GM23338 (cell line): ENCODE results near the gene FBLIM1. TPM values are rescaled to one million over a fixed set of nuclear protein-coding genes. Genes with fewer than 3 reads are reported as not detected.

Experiments
- ATAC-seq: fragments of 200-7000 bp; cut with Tn5 transposase; 3 replicates; pipeline ENCODE4 v1.9.1; 2020
- DNase-seq: peaks from one replicate; pipeline ENCODE4 v3.0.0-alpha.2; 2015; ENCODE audit warnings: low spot score
- H2AFZ ChIP-seq: fragments of 200-600 bp; sonication (generic); 2 replicates; pipeline ENCODE4 v1.8.0; 2016; ENCODE audit warnings: antibody characterized with exemption, mild to moderate bottlenecking, moderate library complexity
- H3F3A ChIP-seq: fragments of 200-600 bp; sonication (generic); replicated peaks from 2 replicates; pipeline ENCODE4 v1.8.0; 2017; ENCODE audit warnings: antibody characterized with exemption, mixed run types, low read depth
- H3K27ac ChIP-seq: fragments of 200-600 bp; sonication (generic); 2 replicates; pipeline ENCODE4 v1.6.1; 2016; ENCODE audit warnings: low read depth
- H3K27me3 ChIP-seq: fragments of 200-600 bp; sonication (generic); 2 replicates; pipeline ENCODE4 v1.8.0; 2016; ENCODE audit warnings: mild to moderate bottlenecking, mixed run types, moderate library complexity; ENCODE audit not compliant: insufficient read depth
- H3K36me3 ChIP-seq: fragments of 200-600 bp; sonication (generic); 2 replicates; pipeline ENCODE4 v1.8.0; 2016; ENCODE audit warnings: mild to moderate bottlenecking; ENCODE audit not compliant: insufficient read depth
- H3K4me1 ChIP-seq: fragments of 200-600 bp; sonication (generic); 2 replicates; pipeline ENCODE4 v1.8.0; 2016; ENCODE audit warnings: mild to moderate bottlenecking, moderate library complexity; ENCODE audit not compliant: insufficient read depth
- H3K4me2 ChIP-seq: fragments of 200-600 bp; sonication (generic); 2 replicates; pipeline ENCODE4 v1.7.1; 2017; ENCODE audit warnings: mixed run types
- H3K4me3 ChIP-seq: fragments of 200-600 bp; sonication (generic); 2 replicates; pipeline ENCODE4 v1.6.1; 2016; ENCODE audit warnings: mixed run types
- H3K79me2 ChIP-seq: fragments of 200-600 bp; sonication (generic); replicated peaks from 2 replicates; pipeline ENCODE4 v1.8.0; 2017; ENCODE audit warnings: mild to moderate bottlenecking; ENCODE audit not compliant: insufficient read depth
- H3K9me2 ChIP-seq: fragments of 200-600 bp; sonication (generic); 2 replicates; pipeline ENCODE4 v1.8.0; 2017; ENCODE audit not compliant: insufficient read depth
- H4K20me1 ChIP-seq: fragments of 200-600 bp; sonication (generic); replicated peaks from 2 replicates; pipeline ENCODE4 v1.8.0; 2017; ENCODE audit warnings: mild to moderate bottlenecking; ENCODE audit not compliant: insufficient read depth
- H3K27ac Mint-ChIP-seq: 2 replicates; pipeline ENCODE4 v1.8.0; 2020; ENCODE audit warnings: inconsistent platforms, mild to moderate bottlenecking, moderate library complexity, mixed read lengths
- H3K27me3 Mint-ChIP-seq: 3 replicates; pipeline ENCODE4 v1.8.0; 2022; ENCODE audit warnings: low read depth, mild to moderate bottlenecking, moderate library complexity, mixed read lengths, inconsistent platforms; ENCODE audit not compliant: insufficient read depth, poor library complexity
- H3K36me3 Mint-ChIP-seq: 3 replicates; pipeline ENCODE4 v1.8.0; 2021; ENCODE audit warnings: low read depth, mild to moderate bottlenecking, inconsistent platforms, moderate library complexity, mixed read lengths
- H3K4me1 Mint-ChIP-seq: 3 replicates; pipeline ENCODE4 v1.8.0; 2020; ENCODE audit warnings: mild to moderate bottlenecking, inconsistent platforms, mixed read lengths
- H3K4me3 Mint-ChIP-seq: 3 replicates; pipeline ENCODE4 v1.8.0; 2021; ENCODE audit warnings: moderate library complexity, mild to moderate bottlenecking, inconsistent platforms, mixed read lengths
- H3K9me3 Mint-ChIP-seq: 3 replicates; pipeline ENCODE4 v1.8.0; 2020; ENCODE audit warnings: moderate library complexity, mild to moderate bottlenecking, inconsistent platforms, mixed read lengths
- CREB1 ChIP-seq: fragments of 250-450 bp; sonication (Bioruptor Pico); IDR thresholded peaks from 2 replicates; pipeline ENCODE4 v1.5.0; 2020; ENCODE audit warnings: low read depth, mild to moderate bottlenecking, moderate library complexity
- EZH2 ChIP-seq: fragments of 200-600 bp; sonication (generic); IDR thresholded peaks from one replicate; pipeline ENCODE4 v1.8.0; 2017; ENCODE audit warnings: antibody characterized with exemption, mild to moderate bottlenecking, low read depth; ENCODE audit not compliant: unreplicated experiment
- EZH2phosphoT487 ChIP-seq: fragments of 200-600 bp; sonication (generic); IDR thresholded peaks from one replicate; pipeline ENCODE4 v1.8.1; 2018; ENCODE audit warnings: antibody characterized with exemption; ENCODE audit not compliant: unreplicated experiment
- JUNB ChIP-seq: IDR thresholded peaks from one replicate; pipeline ENCODE4 v1.6.1; 2016; ENCODE audit warnings: antibody characterized with exemption; ENCODE audit not compliant: unreplicated experiment
- NANOG ChIP-seq: IDR thresholded peaks from 2 replicates; pipeline ENCODE4 v1.6.1; 2016; ENCODE audit warnings: antibody characterized with exemption, borderline replicate concordance
- POLR2AphosphoS5 ChIP-seq: IDR thresholded peaks from 2 replicates; pipeline ENCODE4 v1.6.1; 2016; ENCODE audit warnings: antibody characterized with exemption, low read depth
- STAT1 ChIP-seq: IDR thresholded peaks from one replicate; pipeline ENCODE4 v1.6.1; 2016; ENCODE audit warnings: antibody characterized with exemption; ENCODE audit not compliant: unreplicated experiment
- ZNF114 ChIP-seq: fragments of 250-450 bp; sonication (Bioruptor Pico); IDR thresholded peaks from 2 replicates; pipeline ENCODE4 v1.5.0; 2020; ENCODE audit warnings: mild to moderate bottlenecking, moderate library complexity
- ZNF331 ChIP-seq: fragments of 250-450 bp; sonication (Bioruptor Pico); IDR thresholded peaks from 2 replicates; pipeline ENCODE4 v1.5.0; 2020; ENCODE audit warnings: low read depth, mild to moderate bottlenecking, moderate library complexity
- polyA plus RNA-seq: library from polyadenylated mRNA; unstranded; fragments of >200 nt; fragmentation: Nextera tagmentation; extraction: Ambion mirVana; gene quantifications from 2 replicates; pipeline ENCODE4 v1.2.1, GENCODE V29; 2016
- total RNA-seq: library from RNA; depleted of rRNA; stranded (reverse); fragments of >200 nt; shearing (Covaris generic); gene quantifications from 2 replicates; pipeline ENCODE4 v1.2.3, GENCODE V29; 2014
- TF ChIP-seq, protein P1 (sequence below): fragments of 250-450 bp; sonication (Bioruptor Pico); IDR thresholded peaks from 2 replicates; pipeline ENCODE4 v1.5.0; 2020; ENCODE audit warnings: mild to moderate bottlenecking, moderate library complexity
- TF ChIP-seq, protein P2 (sequence below): IDR thresholded peaks from one replicate; pipeline ENCODE4 v1.6.1; 2018; ENCODE audit warnings: antibody characterized with exemption; ENCODE audit not compliant: unreplicated experiment
- TF ChIP-seq, protein P3 (sequence below): IDR thresholded peaks from 2 replicates; pipeline ENCODE4 v1.6.1; 2016; ENCODE audit warnings: antibody characterized with exemption
- TF ChIP-seq, protein P4 (sequence below), 2 experiments: fragments of 200-600 bp in 1 of 2; sonication (generic) in 1 of 2; conservative IDR thresholded peaks; 2 replicates each; pipeline versions ENCODE4 v1.5.1 to v1.6.1; 2016 to 2017; ENCODE audit warnings: antibody characterized with exemption in 2 of 2, low read depth in 2 of 2, mild to moderate bottlenecking in 2 of 2, moderate library complexity in 1 of 2

FBLIM1 gene
- total and polyA plus RNA-seq, 2 experiments from 2014 or later = 41.7 to 81.7 TPM

DNA sequence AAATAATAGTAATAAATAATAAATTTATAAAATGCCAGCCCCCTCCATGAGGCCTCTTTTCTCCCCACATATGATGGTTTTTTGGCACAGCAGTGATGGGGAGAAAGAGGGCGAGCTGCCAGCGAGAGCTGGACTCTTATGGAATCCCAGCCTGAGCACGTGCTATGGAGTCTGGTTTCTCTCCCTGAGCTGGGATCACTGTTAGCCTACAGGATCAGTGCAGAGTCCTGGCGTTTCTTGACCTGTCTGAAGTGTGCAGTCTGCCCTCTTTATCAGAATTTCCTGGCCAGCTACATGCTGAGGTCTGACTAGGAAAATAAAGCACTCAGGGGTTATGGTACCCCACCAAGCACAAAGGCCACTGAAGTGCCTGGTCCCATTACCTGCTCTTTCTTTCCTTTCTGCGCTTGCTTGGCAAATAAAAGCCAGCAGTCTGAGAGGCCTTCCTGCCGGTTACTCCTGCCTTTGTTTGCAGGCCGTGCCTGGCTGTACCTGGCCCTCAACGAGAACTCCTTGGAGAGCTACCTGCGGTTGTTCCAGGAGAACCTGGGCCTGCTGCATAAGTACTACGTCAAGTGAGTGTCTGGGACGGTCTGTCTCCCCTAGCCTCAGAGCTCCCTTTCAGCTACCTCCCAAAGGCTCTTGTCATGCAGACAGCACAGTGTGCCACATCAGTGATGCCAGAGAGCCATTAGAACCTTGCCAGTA is 41.0 kb upstream of the FBLIM1 start:
- Mint-ChIP-seq H3K4me3 (no peak overlapping the region), H3K27ac (no peak overlapping the region), H3K27me3 (no peaks in the 10 kb centered on the region), H3K36me3 (peaks cover 29% of the 10 kb centered on the region), H3K9me3 (no peaks in the 10 kb centered on the region), H3K4me1 (no peaks in the 10 kb centered on the region)
- Histone ChIP-seq H3K27ac (no peak overlapping the region), H3K4me2 (no peak overlapping the region), H3K4me1 (no peaks in the 10 kb centered on the region), H3K4me3 (no peak overlapping the region), H3K9me2 (no peaks in the 10 kb centered on the region), H2AFZ (no peak overlapping the region), H3K27me3 (no peaks in the 10 kb centered on the region), H3K79me2 (peaks cover 7% of the 10 kb centered on the region; the same call in 1 of the 2 replicates), H3K36me3 (no peaks in the 10 kb centered on the region; the same call in 1 of the 2 replicates), H4K20me1 (peaks cover 6% of the 10 kb centered on the region), H3F3A (0 out of 2 replicates have a peak, but pooled peaks cover 4% of the 10 kb centered on the region)
- TF ChIP-seq, protein P1, sequence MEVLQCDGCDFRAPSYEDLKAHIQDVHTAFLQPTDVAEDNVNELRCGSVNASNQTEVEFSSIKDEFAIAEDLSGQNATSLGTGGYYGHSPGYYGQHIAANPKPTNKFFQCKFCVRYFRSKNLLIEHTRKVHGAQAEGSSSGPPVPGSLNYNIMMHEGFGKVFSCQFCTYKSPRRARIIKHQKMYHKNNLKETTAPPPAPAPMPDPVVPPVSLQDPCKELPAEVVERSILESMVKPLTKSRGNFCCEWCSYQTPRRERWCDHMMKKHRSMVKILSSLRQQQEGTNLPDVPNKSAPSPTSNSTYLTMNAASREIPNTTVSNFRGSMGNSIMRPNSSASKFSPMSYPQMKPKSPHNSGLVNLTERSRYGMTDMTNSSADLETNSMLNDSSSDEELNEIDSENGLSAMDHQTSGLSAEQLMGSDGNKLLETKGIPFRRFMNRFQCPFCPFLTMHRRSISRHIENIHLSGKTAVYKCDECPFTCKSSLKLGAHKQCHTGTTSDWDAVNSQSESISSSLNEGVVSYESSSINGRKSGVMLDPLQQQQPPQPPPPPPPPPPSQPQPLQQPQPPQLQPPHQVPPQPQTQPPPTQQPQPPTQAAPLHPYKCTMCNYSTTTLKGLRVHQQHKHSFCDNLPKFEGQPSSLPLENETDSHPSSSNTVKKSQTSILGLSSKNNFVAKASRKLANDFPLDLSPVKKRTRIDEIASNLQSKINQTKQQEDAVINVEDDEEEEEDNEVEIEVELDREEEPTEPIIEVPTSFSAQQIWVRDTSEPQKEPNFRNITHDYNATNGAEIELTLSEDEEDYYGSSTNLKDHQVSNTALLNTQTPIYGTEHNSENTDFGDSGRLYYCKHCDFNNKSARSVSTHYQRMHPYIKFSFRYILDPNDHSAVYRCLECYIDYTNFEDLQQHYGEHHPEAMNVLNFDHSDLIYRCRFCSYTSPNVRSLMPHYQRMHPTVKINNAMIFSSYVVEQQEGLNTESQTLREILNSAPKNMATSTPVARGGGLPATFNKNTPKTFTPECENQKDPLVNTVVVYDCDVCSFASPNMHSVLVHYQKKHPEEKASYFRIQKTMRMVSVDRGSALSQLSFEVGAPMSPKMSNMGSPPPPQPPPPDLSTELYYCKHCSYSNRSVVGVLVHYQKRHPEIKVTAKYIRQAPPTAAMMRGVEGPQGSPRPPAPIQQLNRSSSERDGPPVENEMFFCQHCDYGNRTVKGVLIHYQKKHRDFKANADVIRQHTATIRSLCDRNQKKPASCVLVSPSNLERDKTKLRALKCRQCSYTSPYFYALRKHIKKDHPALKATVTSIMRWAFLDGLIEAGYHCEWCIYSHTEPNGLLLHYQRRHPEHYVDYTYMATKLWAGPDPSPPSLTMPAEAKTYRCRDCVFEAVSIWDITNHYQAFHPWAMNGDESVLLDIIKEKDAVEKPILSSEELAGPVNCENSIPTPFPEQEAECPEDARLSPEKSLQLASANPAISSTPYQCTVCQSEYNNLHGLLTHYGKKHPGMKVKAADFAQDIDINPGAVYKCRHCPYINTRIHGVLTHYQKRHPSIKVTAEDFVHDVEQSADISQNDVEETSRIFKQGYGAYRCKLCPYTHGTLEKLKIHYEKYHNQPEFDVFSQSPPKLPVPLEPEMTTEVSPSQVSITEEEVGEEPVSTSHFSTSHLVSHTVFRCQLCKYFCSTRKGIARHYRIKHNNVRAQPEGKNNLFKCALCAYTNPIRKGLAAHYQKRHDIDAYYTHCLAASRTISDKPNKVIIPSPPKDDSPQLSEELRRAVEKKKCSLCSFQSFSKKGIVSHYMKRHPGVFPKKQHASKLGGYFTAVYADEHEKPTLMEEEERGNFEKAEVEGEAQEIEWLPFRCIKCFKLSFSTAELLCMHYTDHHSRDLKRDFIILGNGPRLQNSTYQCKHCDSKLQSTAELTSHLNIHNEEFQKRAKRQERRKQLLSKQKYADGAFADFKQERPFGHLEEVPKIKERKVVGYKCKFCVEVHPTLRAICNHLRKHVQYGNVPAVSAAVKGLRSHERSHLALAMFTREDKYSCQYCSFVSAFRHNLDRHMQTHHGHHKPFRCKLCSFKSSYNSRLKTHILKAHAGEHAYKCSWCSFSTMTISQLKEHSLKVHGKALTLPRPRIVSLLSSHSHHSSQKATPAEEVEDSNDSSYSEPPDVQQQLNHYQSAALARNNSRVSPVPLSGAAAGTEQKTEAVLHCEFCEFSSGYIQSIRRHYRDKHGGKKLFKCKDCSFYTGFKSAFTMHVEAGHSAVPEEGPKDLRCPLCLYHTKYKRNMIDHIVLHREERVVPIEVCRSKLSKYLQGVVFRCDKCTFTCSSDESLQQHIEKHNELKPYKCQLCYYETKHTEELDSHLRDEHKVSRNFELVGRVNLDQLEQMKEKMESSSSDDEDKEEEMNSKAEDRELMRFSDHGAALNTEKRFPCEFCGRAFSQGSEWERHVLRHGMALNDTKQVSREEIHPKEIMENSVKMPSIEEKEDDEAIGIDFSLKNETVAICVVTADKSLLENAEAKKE (CRISPR knock-in tag) = no peak
- TF ChIP-seq, protein P2, sequence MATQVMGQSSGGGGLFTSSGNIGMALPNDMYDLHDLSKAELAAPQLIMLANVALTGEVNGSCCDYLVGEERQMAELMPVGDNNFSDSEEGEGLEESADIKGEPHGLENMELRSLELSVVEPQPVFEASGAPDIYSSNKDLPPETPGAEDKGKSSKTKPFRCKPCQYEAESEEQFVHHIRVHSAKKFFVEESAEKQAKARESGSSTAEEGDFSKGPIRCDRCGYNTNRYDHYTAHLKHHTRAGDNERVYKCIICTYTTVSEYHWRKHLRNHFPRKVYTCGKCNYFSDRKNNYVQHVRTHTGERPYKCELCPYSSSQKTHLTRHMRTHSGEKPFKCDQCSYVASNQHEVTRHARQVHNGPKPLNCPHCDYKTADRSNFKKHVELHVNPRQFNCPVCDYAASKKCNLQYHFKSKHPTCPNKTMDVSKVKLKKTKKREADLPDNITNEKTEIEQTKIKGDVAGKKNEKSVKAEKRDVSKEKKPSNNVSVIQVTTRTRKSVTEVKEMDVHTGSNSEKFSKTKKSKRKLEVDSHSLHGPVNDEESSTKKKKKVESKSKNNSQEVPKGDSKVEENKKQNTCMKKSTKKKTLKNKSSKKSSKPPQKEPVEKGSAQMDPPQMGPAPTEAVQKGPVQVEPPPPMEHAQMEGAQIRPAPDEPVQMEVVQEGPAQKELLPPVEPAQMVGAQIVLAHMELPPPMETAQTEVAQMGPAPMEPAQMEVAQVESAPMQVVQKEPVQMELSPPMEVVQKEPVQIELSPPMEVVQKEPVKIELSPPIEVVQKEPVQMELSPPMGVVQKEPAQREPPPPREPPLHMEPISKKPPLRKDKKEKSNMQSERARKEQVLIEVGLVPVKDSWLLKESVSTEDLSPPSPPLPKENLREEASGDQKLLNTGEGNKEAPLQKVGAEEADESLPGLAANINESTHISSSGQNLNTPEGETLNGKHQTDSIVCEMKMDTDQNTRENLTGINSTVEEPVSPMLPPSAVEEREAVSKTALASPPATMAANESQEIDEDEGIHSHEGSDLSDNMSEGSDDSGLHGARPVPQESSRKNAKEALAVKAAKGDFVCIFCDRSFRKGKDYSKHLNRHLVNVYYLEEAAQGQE = no peak
- no peak for TF ChIP-seq ZNF331 (CRISPR knock-in tag)
- TF ChIP-seq EZH2 = no peak
- no peak for TF ChIP-seq JUNB
- TF ChIP-seq ZNF114 = no peak
- TF ChIP-seq NANOG = no peak
- TF ChIP-seq, protein P3, sequence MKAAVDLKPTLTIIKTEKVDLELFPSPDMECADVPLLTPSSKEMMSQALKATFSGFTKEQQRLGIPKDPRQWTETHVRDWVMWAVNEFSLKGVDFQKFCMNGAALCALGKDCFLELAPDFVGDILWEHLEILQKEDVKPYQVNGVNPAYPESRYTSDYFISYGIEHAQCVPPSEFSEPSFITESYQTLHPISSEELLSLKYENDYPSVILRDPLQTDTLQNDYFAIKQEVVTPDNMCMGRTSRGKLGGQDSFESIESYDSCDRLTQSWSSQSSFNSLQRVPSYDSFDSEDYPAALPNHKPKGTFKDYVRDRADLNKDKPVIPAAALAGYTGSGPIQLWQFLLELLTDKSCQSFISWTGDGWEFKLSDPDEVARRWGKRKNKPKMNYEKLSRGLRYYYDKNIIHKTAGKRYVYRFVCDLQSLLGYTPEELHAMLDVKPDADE = no peak
- TF ChIP-seq, protein P4, sequence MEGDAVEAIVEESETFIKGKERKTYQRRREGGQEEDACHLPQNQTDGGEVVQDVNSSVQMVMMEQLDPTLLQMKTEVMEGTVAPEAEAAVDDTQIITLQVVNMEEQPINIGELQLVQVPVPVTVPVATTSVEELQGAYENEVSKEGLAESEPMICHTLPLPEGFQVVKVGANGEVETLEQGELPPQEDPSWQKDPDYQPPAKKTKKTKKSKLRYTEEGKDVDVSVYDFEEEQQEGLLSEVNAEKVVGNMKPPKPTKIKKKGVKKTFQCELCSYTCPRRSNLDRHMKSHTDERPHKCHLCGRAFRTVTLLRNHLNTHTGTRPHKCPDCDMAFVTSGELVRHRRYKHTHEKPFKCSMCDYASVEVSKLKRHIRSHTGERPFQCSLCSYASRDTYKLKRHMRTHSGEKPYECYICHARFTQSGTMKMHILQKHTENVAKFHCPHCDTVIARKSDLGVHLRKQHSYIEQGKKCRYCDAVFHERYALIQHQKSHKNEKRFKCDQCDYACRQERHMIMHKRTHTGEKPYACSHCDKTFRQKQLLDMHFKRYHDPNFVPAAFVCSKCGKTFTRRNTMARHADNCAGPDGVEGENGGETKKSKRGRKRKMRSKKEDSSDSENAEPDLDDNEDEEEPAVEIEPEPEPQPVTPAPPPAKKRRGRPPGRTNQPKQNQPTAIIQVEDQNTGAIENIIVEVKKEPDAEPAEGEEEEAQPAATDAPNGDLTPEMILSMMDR (conservative IDR thresholded peaks at IDR 0.05; ENCODE audit: low read depth in 2 of 2) = no peak
- no peak for TF ChIP-seq EZH2phosphoT487
- TF ChIP-seq CREB1 (CRISPR knock-in tag) = no peak
- TF ChIP-seq POLR2AphosphoS5 = no peak
- TF ChIP-seq STAT1 = no peak
- DNase-seq (no peak), ATAC-seq (no peak)
